ENCODE results near the gene NFAT5.
"Not testable (repeated sequence)": the region's sequence is repeated elsewhere in the genome, so short reads cannot be mapped to it uniquely, and the experiment has no call there.

Gene NFAT5

GRCh38 chr16:69595127-69596036, 29.6 kb downstream of the NFAT5 start:
- DNase-seq = no peak

DNA sequence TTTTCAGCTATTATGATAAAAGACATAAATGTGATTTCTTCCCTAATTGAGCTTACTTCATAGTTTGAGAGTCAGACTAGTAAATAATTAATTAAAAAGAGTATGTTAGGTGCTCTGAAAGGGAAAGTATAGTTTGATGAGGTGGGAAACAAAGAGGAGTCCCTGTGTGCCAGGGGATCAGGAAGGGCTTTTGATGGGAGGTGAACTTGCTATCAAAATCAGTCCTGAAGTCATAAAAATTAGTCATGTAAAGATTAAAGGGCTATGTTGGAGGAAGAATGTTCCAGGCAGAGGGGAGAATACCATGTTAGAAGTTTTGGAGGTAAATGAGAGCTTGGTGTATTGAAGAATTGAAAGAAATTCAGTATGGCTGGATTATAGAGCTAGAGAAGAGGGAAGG, 31.0 kb downstream of the NFAT5 start:
- DNase-seq = no peak

- no peak for DNase-seq
These were observed 32.3 kb downstream of the NFAT5 start for GRCh38 chr16:69598045-69598444.

GRCh38 chr16:69599731-69600130, 34.0 kb downstream of the NFAT5 start:
- DNase-seq = no peak

DNA sequence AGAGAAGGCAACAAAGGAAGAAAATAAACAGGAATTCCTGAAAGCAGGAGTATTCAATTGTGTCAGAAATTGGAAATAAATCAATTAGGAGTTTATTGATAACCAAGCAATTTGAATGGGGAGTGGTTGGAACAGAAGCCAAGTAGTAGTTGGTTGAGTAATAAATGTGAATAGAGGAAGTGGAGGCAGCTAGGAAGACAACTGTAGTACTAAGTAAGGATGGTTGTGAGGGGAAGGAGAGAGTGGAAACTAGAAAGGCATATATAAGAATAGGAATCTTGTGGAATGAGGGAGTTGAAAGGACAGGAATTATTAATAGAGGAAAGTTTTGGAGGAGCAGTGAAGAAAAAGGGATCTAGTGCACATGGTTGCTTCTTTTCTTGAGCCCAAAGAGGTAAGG, 34.4 kb downstream of the NFAT5 start:
- DNase-seq = peak; percentile 36

- DNase-seq = no peak
These were observed 35.5 kb downstream of the NFAT5 start for GRCh38 chr16:69601250-69601649.

GRCh38 chr16:69606985-69607384, 41.2 kb downstream of the NFAT5 start:
- DNase-seq = no peak

DNA sequence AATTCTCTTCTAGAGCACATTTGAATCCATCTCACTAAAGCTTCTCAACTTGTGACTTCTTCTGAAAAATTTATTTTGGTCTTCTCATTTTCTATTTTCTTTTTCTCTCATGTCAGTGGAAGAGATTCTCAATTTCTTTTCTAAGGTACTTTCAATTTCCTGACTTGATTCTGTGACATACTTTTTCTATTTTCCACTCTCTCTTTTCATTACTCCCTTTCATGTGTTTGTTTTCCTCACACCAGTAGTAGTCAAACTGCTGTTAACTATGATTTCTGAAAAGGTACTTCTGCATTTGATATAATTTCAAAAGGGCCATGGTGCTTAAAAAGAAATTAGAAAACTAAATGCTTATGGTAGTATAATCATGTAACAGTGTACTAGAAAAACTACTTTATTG, 41.9 kb downstream of the NFAT5 start:
- DNase-seq = no peak

- no peak for DNase-seq
These were observed 44.6 kb downstream of the NFAT5 start for GRCh38 chr16:69610356-69610755.

- DNase-seq = no peak
These were observed 45.4 kb downstream of the NFAT5 start for GRCh38 chr16:69611103-69611640.

DNA sequence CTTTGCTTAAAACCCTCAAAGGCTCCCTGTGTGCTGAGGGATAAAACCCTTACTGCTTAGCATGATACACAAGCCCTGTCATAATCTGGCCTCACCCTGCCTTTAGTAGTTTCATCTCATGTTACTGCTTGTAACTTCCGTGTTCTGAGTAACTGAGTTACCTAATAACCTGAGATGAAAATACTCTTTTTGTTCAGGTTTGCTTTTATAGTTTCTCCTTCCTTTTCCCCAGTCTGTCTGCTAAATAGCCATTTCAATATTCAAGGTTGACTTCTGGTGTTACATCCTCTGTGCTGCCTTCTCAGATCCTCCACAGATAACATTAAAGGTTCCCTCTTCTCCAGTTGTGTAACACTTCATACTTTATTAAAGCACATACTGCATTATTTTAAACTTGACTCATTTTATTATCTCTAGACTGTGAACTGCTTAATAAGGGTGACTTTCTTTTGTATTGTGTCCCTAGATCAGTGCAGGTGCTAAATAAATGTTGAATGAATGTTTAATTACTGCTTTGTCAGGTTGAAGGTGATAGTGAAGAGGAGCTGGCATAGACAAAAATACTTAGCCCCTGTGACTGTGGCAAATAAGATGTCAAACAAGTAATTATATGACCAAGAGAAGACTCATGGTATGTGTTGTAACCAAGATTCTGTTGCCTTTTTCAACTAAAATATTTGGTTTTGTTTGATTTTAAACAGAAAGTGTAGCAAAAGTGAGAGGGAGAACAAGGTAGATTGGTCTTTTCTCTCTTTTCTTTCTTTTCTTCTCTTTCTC, 47.8 kb downstream of the NFAT5 start:
- peak; percentile 47 for DNase-seq

- DNase-seq = no peak
These were observed 49.8 kb downstream of the NFAT5 start for GRCh38 chr16:69615528-69615927.

DNA sequence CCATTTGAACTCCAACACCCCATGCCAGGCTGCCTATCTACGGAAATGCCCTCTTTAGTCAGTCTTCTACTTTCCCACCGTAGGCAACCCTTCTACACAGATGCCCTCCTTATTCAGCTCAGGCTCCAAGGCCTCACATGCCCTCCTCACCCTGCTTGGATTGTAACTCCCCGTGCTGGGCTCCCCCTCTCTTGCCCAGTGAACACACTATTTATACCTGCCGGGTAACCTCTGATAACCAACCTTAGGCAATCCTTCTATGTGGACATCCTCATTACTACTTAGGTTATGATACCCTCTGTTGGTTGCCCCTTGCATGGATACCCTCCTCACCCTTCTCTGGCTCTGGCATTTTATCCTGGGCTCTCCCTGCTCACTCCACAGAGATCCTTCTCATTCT, 50.3 kb downstream of the NFAT5 start:
- no peak for DNase-seq

- no peak for DNase-seq
These were observed 52.5 kb downstream of the NFAT5 start for GRCh38 chr16:69618307-69618706.

GRCh38 chr16:69618721-69619120, 53.0 kb downstream of the NFAT5 start:
- no peak for DNase-seq

DNA sequence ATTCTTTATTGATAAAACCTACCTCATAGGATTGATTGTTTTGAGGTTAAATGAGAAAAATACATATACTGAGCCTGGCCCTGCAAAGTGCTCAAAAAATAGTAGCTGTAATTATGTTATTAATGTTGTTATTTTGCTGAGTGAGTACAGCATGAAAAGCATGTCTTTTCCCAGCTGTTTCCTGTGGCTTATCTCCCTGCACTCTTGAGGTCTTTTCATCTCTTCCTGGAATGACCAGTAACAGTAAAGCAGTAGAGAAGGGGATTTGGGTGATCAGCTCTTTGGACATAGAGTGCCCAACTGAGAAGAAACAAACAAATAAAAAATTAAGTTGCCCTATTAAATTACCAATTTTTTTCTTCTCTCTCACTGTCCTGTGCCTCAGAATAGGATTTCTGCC, 53.7 kb downstream of the NFAT5 start:
- DNase-seq = peak; percentile 42

GRCh38 chr16:69620573-69620972, 54.8 kb downstream of the NFAT5 start:
- no peak for DNase-seq

- DNase-seq = no peak
These were observed 55.5 kb downstream of the NFAT5 start for GRCh38 chr16:69621225-69621624.

- DNase-seq = peak; percentile 14
These were observed 60.5 kb downstream of the NFAT5 start for GRCh38 chr16:69626256-69626655.

DNA sequence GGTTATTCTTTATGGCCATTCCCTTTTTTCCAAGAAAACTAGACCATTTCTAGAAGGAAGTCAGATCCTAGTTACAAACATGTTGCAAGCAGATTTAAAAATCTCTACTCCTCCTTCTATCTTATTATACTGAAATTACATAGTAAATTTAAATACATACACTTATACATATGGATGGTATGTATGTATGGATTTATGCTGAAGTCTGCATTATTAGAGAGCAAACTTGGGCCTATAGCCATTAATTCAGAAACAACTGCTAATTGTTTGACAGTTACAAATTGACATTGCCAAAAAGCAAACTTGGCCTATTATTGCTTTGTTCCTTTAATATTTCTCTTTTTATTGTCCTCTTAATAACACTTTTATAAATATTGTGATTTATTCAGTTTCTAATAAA, 67.1 kb downstream of the NFAT5 start:
- DNase-seq = no peak

DNA sequence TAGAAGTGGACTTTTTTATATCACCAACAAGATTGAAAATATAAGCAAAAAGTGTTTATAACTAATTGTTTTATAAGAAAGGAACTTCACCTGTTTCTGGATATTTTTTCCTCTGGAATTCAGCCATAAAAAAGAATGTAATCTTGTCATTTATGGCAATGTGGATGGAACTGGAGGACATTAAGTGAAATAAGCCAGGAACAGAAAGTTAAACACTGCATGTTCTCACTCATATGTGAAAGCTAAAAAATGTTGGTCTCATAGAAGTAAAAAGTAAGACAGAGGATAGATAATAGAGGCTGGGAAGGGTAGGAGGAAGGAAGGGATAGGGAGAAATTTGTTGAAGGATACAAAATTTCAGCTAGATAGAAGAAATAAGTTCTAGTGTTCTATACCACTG, 67.6 kb downstream of the NFAT5 start:
- DNase-seq = no peak

DNA sequence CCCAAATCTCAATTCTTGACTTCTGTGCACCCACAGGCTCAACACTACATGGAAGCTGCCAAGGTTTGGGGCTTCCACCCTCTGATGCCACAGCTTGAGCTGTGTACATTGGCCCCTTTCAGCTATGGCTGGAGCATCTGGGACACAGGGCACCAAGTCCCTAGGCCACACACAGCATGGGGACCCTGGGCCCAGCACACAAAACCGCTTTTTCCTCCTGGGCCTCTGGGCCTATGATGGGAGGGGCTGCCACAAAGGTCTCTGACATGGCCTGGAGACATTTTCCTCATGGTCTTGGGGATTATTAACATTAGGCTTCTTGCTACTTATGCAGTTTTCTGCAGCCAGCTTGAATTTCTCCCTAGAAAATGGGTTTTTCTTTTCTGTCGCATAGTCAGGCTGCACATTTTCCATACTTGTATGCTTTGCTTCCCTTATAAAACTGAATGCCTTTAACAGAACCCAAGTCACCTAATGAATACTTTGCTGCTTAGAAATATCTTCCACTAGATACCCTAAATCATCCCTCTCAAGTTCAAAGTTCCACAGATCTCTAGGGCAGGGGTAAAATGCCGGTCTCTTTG, 70.9 kb downstream of the NFAT5 start:
- not testable (repeated sequence) for DNase-seq

DNA sequence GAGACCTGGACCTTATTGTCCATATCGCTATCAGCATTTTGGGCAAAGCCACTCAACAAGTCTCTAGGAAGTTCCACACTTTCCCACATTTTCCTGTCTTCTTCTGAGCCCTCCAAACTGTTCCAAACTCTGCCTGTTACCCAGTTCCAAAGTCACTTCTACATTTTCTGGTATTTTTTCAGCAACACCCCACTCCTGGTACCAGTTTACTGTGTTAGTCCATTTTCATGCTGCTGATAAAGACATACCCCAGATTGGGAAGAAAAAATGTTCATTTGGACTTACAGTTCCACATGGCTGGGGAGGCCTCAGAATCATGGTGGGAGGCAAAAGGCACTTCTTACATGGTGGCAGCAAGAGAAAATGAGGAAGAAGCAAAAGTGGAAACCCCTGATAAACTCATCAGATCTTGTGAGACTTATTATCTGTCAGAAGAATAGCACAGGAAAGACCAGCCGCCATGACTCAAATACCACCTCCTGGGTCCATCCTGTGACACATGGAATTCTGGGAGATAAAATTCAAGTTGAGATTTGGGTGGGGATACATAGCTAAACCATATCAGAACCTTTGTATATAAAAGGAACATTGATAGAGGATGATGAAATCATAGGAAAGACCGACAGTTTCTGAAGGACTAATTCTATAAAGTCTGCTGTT, 71.6 kb downstream of the NFAT5 start:
- not testable (repeated sequence) for DNase-seq
